GM12801 (cell line): ENCODE results near the gene CNPPD1.

ENCODE experiments used
- TF ChIP-seq, protein P1 (sequence below): IDR thresholded peaks from one replicate; pipeline ENCODE4 v1.5.1; 2011; ENCODE audit warnings: control low read depth; ENCODE audit not compliant: insufficient read length; ENCODE audit errors: extremely low read depth

The CNPPD1 gene

DNA sequence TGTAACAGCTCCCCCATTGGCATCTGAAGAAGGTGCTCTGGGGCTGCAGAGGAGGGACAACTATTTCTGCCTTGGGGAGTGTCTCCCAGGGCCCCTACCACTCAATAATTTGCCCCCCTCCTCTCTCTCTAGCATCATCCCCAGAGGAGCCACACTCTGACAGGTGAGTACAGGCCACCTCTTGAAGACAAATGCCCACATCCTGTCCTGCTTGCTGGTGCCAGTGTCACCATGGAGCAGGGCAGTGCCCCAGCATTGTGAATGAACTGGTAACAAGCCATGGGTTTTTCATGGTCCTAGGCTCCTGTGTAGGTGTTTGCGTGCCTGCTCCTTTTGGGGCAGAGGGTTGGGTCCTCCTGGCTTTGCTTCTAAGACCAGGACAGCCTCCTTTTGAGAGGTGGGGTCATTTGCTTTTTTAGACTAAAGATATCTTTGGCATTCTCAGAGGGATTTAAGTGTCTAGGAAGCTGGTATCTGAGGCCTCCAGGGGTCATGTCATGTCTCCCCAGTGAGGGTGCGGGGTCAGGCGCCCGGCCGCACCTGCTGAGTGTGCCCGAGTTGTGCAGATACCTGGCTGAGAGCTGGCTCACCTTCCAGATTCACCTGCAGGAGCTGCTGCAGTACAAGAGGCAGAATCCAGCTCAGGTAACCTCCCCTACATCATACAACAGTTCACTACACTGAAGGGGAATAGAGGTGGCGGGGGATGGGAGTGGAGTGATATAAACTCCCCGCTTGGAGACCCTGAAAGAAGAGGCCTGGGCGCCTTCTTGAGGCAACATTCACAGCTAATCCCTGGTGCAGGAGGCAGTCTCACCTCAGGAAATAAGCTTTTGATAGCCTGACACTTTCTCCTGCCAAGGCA, 3.1 kb upstream of the CNPPD1 start:
- TF ChIP-seq, protein P1, sequence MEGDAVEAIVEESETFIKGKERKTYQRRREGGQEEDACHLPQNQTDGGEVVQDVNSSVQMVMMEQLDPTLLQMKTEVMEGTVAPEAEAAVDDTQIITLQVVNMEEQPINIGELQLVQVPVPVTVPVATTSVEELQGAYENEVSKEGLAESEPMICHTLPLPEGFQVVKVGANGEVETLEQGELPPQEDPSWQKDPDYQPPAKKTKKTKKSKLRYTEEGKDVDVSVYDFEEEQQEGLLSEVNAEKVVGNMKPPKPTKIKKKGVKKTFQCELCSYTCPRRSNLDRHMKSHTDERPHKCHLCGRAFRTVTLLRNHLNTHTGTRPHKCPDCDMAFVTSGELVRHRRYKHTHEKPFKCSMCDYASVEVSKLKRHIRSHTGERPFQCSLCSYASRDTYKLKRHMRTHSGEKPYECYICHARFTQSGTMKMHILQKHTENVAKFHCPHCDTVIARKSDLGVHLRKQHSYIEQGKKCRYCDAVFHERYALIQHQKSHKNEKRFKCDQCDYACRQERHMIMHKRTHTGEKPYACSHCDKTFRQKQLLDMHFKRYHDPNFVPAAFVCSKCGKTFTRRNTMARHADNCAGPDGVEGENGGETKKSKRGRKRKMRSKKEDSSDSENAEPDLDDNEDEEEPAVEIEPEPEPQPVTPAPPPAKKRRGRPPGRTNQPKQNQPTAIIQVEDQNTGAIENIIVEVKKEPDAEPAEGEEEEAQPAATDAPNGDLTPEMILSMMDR = no peak

DNA sequence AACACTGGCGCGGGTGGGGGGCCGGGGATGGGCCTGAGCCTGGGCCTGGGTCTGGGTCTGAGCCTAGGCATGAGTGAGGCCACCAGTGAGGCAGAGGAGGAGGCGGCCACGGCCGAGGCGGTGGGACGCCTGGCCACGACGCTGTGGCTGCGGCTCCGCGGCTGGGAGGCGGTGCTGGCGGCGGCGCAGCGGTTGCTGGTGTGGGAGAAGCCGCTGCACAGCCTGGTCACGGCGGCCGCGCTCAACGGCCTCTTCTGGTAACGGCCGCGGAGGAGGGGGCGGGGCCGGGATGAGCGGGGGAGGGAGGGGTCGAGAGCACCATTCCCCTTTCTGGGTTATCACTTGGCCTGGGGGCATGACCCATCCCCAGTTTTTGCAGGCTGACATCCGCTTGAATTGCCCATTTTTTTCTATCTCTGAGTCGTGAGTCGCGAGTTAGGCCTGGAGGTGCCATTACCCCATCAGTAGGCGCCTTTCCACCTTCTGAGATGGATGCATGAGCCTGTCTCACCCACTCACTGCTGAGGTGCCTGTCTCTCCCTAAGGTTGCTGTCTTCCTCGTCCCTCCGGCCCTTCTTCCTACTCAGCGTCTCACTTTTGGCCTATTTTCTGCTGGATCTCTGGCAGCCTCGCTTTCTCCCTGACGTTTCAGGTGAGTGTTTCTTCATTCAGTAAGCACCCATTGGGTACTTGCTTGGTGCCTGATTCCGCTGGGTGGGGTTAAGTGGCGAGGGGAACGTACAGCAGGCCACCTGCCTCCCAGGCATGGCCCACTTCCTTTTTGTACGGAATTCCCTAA, 1.9 kb upstream of the CNPPD1 start:
- TF ChIP-seq, protein P1 = no peak

DNA sequence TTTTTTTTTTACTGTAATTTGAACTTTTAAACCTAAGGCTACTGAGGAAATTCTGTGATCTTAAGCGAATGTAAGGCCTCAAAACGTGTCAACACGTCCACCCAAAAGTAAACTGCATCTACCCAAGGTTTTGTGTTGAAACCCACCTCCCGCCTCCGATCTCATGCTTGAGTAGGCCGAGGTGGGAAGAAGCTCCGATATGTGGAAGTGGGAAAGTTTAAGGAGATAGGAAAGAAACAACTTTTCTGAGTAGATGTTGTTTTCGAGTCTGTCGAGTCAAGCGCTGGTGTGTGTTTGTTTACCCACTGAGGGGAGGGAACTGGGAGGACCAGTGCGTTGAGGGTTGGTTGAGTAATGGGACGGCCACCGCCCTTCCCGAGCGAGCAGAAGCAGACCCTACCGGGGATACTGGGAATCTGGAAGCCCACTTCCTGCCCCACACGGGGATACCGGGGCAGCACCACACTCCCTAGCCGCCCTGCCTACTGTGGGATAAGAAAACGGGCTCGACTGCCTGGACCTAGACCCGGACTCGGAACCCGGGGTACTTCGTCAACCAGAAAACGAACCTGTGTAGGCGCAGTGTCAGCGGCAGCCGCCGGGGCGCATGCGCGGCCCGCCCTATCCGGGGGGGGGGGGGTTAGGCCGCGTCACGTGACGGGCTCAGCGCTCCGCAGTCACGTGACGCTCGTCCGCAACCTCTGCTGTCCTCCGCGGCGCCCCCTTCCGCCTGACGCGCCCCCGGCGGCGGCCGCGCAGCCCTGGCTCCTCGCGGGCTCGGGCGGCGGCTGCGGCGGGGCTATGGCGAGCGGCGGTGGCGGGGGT, 1.0 kb upstream of the CNPPD1 start, which contains the start of gene RETREG2:
Gene RETREG2, plus strand, starts transcription at position 724 of the 825 bp plus-strand sequence. Its CDS starts 78 bp downstream, at position 802.
- TF ChIP-seq, protein P1 = no peak

DNA sequence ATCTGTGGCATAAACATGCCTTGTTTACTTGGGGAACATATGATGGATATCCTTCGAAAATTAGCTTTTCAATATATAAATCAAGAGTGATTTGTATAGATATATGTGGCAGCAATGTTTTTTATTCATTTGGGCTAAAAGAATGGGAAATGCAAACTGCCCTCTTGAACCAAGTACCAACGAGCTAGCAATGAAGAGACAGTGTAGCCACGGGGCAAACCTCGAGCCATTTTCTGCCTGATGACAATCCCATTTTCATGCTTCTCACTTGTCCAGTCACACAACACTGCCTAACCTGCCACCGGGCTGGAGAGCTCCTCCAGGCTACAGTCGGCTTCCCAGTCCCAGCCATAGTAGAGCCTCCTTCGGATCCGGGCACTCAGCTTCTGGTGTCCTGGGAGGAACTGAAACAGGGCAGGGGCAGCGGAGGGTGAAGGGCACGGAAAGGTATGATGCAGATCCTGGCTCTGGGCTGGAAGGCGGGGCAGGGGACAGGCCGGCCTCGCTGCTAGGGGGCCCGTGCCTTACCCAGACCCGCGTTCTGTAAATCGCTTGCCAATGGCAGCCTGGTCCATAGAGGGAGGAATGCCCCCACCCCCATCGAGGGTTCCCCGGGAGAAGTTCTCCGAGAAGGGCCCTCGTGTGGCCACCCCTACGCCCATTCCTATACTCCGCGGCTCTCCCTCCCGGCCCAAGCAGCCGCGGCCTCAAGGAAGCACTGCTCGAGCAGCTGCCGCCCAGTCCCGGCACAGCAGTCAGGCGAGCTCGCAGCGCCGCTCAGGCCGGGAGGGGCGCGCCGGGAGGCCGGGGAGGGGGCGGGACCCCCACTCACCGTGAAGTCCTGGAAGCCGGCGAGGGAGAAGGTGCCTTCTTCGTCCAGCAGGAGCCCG, 552 bp downstream of the CNPPD1 start:
- TF ChIP-seq, protein P1 = no peak

DNA sequence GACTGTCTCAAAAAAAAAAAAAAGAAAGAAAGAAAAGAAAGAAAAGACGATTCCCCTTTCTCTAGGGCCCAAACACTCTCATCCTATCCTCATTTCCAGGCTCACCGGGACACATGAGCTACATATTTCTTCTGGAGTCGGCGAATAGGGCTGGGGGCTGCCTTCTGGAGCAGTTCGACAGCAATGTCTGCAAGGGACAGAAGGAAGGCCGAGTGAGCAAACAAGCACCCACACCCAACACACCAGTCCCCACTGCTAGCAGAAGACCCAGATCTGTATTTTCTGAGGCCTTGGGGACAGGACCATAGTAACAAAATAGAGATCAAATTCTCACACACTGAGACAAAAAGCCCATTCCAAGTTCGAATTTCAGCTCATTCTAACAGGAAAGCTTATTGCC, 1.2 kb downstream of the CNPPD1 start:
- TF ChIP-seq, protein P1 = no peak

GRCh38 chr2:219174801-219175200, 1.9 kb downstream of the CNPPD1 start:
- TF ChIP-seq, protein P1 = no peak
